ENCODE results near the gene SLC7A1.

Gene SLC7A1

DNA sequence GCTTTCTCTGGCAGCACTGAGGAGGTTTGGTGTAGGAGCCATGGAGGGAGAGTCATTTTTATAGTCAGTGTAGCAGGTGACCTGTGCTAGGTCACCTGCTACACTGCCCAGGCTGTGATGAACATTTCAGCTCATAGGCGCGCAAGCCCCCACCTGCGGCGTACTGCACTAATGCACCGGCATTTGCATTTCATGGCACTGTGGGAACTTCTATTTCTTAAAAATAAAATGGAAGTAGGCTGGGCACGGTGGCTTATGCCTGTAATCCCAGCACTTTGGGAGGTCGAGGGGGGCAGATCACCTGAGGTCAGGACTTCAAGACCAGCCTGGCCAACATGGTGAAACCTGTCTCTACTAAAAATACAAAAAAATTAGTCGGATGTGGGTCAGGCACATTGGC is 101.0 kb downstream of the SLC7A1 start:
- Mint-ChIP-seq H3K27ac (no peak overlapping the region), H3K4me3 (no peak overlapping the region), H3K36me3 (ENCODE audit: low read depth) (no peaks in the 10 kb centered on the region), H3K4me1 (peaks cover 24% of the 10 kb centered on the region), H3K27me3 (ENCODE audit: low read depth, poor library complexity) (no peaks in the 10 kb centered on the region), H3K9me3 (no peaks in the 10 kb centered on the region)
- no peak for DNase-seq
- TF ChIP-seq CTCF (IDR thresholded peaks at IDR 0.05): no peak

- H3K36me3 Mint-ChIP-seq (ENCODE audit: low read depth): no peaks in the 10 kb centered on the region
- H3K27ac Mint-ChIP-seq: no peak overlapping the region
- peaks cover 24% of the 10 kb centered on the region for H3K4me1 Mint-ChIP-seq
- H3K9me3 Mint-ChIP-seq: no peaks in the 10 kb centered on the region
- no peak for TF ChIP-seq CTCF (IDR thresholded peaks at IDR 0.05)
- no peak for DNase-seq
- H3K27me3 Mint-ChIP-seq (ENCODE audit: low read depth, poor library complexity): no peaks in the 10 kb centered on the region
- no peak overlapping the region for H3K4me3 Mint-ChIP-seq
These were observed 101.7 kb downstream of the SLC7A1 start for GRCh38 chr13:29493796-29494195.

GRCh38 chr13:29491248-29491647 is 104.2 kb downstream of the SLC7A1 start:
- Mint-ChIP-seq H3K27ac (no peak overlapping the region), H3K4me3 (no peak overlapping the region), H3K36me3 (ENCODE audit: low read depth) (no peaks in the 10 kb centered on the region), H3K4me1 (peaks cover 11% of the 10 kb centered on the region), H3K27me3 (ENCODE audit: low read depth, poor library complexity) (no peaks in the 10 kb centered on the region), H3K9me3 (no peaks in the 10 kb centered on the region)
- no peak for DNase-seq
- TF ChIP-seq CTCF (IDR thresholded peaks at IDR 0.05): no peak

DNA sequence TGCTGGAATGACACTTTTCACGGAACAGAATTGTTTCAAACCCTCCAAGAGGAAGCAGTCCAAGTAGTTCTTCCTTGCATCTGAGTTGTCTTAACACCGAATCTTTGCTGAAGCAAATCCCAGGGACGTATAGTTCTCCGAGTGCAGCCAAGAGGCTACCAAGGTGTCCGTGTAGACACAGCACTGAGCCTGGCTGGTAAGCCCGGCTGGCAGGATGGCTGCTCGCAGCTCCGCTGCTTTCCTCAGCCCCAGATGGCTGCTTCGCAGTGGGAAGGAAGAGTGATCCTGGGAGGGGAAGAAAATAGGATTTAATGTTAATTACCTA is 105.0 kb downstream of the SLC7A1 start:
- TF ChIP-seq CTCF (IDR thresholded peaks at IDR 0.05): no peak
- H3K36me3 Mint-ChIP-seq (ENCODE audit: low read depth): no peaks in the 10 kb centered on the region
- H3K9me3 Mint-ChIP-seq: no peaks in the 10 kb centered on the region
- no peak overlapping the region for H3K27ac Mint-ChIP-seq
- H3K27me3 Mint-ChIP-seq (ENCODE audit: low read depth, poor library complexity): no peaks in the 10 kb centered on the region
- no peak overlapping the region for H3K4me3 Mint-ChIP-seq
- H3K4me1 Mint-ChIP-seq: peaks cover 7% of the 10 kb centered on the region
- DNase-seq: no peak

DNA sequence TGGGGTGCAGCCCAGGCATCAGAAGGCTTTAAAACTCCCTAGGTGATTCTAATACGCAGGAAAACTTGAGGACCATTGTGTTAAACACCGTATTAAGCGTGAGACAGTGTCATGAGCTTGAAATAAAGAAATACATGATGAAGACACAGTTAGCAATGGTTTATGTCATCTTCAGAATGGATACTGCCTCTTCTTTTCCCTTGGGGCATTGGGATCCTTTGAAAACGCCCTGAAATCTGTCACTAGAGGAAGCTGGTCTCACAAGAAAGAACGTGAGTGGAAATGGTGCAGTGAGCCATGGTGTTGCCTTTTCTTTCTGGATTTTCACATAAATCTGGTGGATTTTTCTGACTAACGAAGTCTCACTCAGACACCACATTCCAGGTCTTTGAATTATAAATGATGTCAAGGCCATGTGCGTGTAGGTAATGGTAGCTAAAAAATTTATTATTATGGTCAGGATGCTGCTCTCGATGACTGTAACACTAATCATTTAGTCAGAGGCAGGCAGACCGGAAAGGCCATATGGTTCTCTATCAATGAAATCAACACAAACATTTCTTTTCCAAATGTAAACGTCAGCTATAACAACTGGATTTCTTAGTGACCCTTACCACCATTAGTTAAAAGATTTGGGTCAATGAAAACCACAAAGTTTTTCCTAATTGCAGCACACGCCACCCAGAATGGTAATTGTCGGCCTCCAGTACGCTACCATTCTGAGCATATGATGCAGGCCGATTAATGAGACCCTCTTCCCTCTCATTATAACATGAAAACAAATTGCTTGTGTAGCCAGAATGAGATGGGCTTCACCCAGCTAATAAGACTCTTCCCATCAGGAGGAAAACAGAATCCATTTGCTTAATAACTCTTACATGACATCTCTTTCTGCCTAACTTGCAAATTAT is 105.6 kb downstream of the SLC7A1 start:
- no peaks in the 10 kb centered on the region for H3K27me3 Mint-ChIP-seq (ENCODE audit: low read depth, poor library complexity)
- H3K27ac Mint-ChIP-seq: no peak overlapping the region
- H3K36me3 Mint-ChIP-seq (ENCODE audit: low read depth): no peaks in the 10 kb centered on the region
- DNase-seq: no peak
- no peak overlapping the region for H3K4me3 Mint-ChIP-seq
- TF ChIP-seq CTCF (IDR thresholded peaks at IDR 0.05): no peak
- H3K9me3 Mint-ChIP-seq: no peaks in the 10 kb centered on the region
- peaks cover 7% of the 10 kb centered on the region for H3K4me1 Mint-ChIP-seq
